GM21619 (cell line): ENCODE results near the gene GALNT6.

ENCODE experiments used
- ATAC-seq: cut with Tn5 transposase; IDR thresholded peaks from one replicate; pipeline ENCODE4 v1.9.1; 2021; ENCODE audit not compliant: unreplicated experiment

Gene GALNT6

GRCh38 chr12:51405801-51406207, 14.6 kb upstream of the GALNT6 start:
- ATAC-seq, result no peak

GRCh38 chr12:51404627-51405026, 13.4 kb upstream of the GALNT6 start:
- no peak for ATAC-seq

GRCh38 chr12:51403681-51404136, 12.5 kb upstream of the GALNT6 start:
- ATAC-seq, result no peak

- no peak for ATAC-seq
Observed at GRCh38 chr12:51403159-51403558, 12.0 kb upstream of the GALNT6 start.

GRCh38 chr12:51401900-51402299, 10.7 kb upstream of the GALNT6 start:
- no peak for ATAC-seq

GRCh38 chr12:51401486-51401885, 10.3 kb upstream of the GALNT6 start:
- ATAC-seq, result no peak

GRCh38 chr12:51401020-51401419, 9.8 kb upstream of the GALNT6 start:
- no peak for ATAC-seq

- ATAC-seq, result no peak
Observed at GRCh38 chr12:51399891-51400290, 8.7 kb upstream of the GALNT6 start.

- no peak for ATAC-seq
Observed at GRCh38 chr12:51397670-51398069, 6.5 kb upstream of the GALNT6 start.

GRCh38 chr12:51395283-51396230, 4.4 kb upstream of the GALNT6 start:
- ATAC-seq, result peak; percentile 39

- ATAC-seq, result no peak
Observed at GRCh38 chr12:51393676-51394545, 2.7 kb upstream of the GALNT6 start.

GRCh38 chr12:51392556-51393237, 1.5 kb upstream of the GALNT6 start:
- peak; percentile 30 for ATAC-seq

- peak; percentile 4 for ATAC-seq
Observed at GRCh38 chr12:51390891-51391282, 319 bp downstream of the GALNT6 start.

- ATAC-seq, result no peak
Observed at GRCh38 chr12:51390457-51390856, 749 bp downstream of the GALNT6 start.

- no peak for ATAC-seq
Observed at GRCh38 chr12:51389302-51389999, 1.8 kb downstream of the GALNT6 start.

GRCh38 chr12:51388846-51389245, 2.4 kb downstream of the GALNT6 start:
- ATAC-seq, result no peak

GRCh38 chr12:51388069-51388799, 3.0 kb downstream of the GALNT6 start:
- no peak for ATAC-seq

GRCh38 chr12:51386351-51386750, 4.9 kb downstream of the GALNT6 start:
- no peak for ATAC-seq

GRCh38 chr12:51383269-51383905, 7.8 kb downstream of the GALNT6 start:
- no peak for ATAC-seq
